HL-60/S4 (cell line): ENCODE measurements around the gene MFSD2B.
"Not testable (repeated sequence)": the region's sequence is repeated elsewhere in the genome, so short reads cannot be mapped to it uniquely, and the experiment has no call there.

ENCODE experiments used
- in situ Hi-C: fragments of 300-500 bp; cut with MboI; formaldehyde crosslinking; loops from 2 replicates; pipeline ENCODE4 v1.14.3; 2022; ENCODE audit warnings: low sequenced_read_pairs

The MFSD2B gene

DNA sequence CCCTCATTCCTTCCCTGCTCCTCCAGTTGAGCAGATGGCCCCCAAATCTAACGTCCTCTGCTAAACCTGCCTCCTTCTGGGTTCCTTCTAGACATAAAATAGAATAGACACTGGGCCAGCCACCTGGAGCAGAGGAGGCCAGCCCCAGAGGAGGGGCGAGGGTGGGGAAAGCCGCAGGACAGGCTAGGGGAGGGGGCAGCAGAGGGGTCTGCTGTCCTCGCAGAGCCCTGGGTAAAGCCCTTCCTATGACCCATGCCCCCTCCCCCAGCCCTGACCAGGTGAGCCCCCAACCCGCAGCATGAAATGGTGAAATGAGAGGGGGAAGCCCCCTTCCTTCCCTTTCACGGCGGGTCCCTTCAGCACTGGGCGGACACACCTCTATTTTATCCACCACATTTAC is 7.8 kb downstream of the MFSD2B start:
- in situ Hi-C loops: no loop called here

GRCh38 chr2:24018241-24018640 is 8.4 kb downstream of the MFSD2B start:
- in situ Hi-C loops: no loop called here

GRCh38 chr2:24019729-24020128 is 9.8 kb downstream of the MFSD2B start:
- in situ Hi-C loops: no loop called here

- in situ Hi-C loops: no loop called here
Measured at GRCh38 chr2:24020244-24020643, 10.4 kb downstream of the MFSD2B start.

DNA sequence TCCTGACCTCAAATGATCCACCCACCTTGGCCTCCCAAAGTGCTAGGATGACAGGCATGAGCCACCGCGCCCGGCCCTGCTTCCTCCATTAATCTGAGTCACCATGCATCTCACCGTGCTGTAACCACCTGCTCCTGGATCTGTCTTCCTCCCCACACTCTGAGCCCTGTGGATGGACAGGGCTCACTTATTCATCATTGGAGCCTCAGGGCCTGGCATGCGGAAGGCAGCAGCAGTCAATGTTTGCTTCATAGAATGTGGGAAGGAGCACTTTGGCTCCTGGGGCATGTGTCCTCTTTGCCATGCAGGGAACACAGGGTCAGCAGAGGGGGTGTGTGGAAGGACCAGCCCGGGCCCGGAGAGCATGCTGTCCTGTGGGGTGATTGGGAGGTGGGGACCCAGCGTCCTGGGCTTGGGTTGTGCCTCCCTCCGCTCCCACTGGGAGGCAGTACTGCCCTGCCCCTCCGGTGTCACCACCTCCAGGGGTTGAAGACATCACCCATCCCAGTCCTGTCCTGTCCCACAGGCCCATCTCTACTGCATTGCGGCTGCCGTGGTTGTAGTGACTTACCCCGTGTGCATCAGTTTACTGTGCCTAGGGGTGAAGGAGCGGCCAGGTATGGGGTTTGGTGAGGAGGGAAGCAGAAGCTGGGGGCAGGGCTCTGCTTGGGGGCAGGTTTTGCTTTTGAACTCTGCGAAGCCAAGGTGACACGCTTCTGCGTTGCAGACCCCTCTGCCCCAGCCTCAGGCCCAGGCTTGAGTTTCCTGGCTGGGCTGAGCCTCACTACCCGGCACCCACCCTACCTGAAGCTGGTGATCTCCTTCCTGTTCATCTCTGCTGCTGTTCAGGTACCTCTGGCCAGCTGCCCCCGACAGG is 11.5 kb downstream of the MFSD2B start:
- in situ Hi-C loops: no loop called here

GRCh38 chr2:24022324-24022974 is 12.6 kb downstream of the MFSD2B start:
- in situ Hi-C loops: no loop called here

GRCh38 chr2:24022975-24023575 is 13.2 kb downstream of the MFSD2B start:
- in situ Hi-C loops: no loop called here

DNA sequence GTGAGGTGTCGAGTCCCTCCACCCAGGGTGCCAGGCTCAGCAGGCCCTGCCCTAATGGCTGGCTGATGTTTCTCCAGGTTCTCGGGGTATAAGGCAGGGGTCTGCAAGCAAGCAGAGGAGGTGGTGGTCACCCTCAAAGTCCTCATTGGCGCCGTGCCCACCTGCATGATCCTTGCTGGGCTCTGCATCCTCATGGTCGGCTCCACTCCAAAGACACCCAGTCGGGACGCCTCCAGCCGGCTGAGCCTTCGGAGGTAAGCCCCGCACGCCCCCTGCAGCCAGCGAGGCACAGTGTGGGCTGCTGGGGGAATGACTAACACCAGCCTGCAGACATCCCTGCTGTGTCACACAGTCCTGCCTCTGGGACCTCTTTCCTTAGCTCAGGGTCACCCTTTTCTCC is 14.1 kb downstream of the MFSD2B start:
- in situ Hi-C loops: no loop called here

DNA sequence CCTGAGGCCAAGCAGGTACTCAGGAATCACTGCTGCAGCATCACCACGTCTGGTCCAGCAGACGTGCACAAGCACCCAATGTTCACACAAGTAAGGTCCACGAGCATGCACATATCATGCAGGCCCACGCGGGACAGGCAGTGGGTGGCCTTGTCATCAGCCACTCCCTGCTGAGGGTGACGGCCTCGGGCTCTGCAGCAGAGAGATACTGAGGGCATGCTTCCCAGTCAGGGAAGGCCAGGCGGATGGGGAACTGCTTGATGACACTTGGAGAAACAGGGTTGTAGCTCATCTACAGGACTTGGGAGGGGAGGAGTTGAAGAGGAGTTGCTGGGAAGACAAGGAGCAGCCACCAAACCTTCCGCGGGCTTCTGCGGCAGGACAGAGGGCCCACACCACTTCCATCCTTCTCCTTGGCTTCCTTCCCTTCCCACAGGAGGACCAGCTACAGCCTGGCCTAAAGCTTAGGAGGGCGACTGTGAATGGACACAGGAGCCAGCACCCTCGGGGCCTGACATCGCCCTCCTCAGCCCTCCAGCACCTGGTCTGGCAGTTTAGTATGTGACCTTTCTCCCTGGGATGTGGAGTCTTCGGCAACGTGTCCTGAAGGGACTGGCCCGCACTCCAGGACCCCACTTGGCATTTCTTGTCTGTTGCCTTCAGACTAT is 15.2 kb downstream of the MFSD2B start:
- in situ Hi-C loops: no loop called here

GRCh38 chr2:24026233-24026632 is 16.3 kb downstream of the MFSD2B start:
- in situ Hi-C loops: no loop called here

GRCh38 chr2:24038786-24039499 is 29.1 kb downstream of the MFSD2B start:
- in situ Hi-C loops: no loop called here

DNA sequence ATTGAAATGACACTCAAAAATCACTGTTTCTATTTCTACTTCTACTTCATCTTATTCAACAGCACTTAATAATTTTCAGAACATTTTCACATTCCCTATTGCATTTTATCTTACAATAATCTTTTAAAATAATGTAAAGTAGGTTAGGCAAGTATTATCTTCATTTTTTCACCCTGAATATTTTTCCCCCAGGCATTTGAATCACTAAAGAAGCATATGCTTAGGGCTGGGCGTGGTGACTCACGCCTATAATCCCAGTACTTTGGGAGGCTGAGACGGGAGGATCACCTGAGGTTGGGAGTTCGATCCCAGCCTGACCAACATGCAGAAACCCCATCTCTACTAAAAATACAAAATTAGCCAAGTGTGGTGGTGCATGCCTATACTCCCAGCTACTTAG is 30.6 kb downstream of the MFSD2B start:
- in situ Hi-C loops: no loop called here

DNA sequence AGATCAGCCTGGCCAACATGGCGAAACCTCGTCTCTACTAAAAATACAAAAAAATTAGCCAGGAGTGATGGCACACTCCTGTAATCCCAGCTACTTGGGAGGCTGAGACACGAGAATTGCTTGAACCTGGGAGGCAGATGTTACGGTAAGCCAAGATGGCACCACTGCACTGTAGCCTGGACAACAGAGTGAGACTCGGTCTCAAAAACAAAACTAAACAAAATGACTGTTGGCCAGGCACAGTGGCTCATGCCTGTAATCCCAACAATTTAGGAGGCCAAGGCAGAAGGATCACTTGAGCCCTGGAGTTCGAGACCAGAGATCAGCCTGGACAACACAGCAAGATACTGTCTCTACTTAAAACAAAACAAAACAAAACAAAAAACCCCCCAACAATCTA is 33.2 kb downstream of the MFSD2B start:
- in situ Hi-C loops: not testable (repeated sequence)

- in situ Hi-C loops: no loop called here
Measured at GRCh38 chr2:24045511-24046508, 35.9 kb downstream of the MFSD2B start.

- in situ Hi-C loops: no loop called here
Measured at GRCh38 chr2:24046599-24046929, 36.7 kb downstream of the MFSD2B start.

DNA sequence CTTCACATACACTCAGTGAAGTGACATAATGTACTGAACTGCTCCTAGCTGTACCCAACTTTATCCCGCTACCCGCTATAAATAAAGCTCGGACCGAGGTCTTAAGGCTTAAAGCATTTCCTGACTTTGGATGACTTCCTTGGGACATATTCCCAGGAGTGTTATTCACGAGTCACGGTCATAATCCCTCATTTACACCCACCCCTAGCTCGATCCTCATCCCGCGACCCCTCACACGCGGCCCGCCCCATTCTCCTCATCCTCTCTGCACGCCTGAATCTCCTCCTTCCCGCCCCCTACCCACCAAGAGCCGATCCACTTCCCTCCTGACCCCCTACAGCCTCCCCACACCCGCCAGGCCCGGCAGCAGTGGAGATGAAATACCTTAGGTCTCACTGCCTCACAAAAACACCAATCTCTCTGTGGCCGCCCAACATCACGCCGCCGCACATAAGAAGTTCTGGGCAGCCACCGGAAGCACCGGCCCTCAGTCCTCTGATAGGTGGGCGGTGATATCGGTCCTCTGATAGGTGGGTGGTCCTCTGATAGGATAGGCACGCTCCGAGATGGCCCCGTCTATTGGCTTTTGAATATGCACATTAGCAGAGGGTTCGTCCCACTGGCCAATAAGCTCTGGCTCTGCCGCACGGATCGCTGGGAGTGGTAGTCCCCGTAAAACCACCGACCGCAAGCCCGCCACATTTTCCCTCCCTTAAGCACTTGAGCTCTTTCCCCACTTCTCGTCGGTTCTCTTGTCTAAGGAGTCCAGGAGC is 37.2 kb downstream of the MFSD2B start, which contains the start of gene WDCP:
Gene WDCP, minus strand, starts transcription at position 462 of the 773 bp plus-strand sequence. CDS start 7,897 bp downstream, outside the sequence.
- in situ Hi-C loops: no loop called here

DNA sequence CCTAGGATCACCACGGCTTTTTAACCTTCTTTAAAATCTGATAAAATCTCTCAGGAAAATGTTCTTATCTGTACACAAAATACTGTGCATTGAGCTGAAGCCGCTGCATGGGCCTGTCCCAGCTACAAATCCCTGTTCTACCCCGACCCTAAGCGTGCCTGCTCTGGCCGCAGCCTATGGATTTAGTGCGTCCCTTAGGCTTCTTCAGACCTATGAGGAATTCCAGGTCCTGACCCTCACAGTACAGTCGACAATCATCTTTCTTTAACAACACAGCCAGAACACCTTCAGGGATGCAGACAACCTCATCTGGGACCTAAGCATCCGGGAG is 37.8 kb downstream of the MFSD2B start:
- in situ Hi-C loops: no loop called here

DNA sequence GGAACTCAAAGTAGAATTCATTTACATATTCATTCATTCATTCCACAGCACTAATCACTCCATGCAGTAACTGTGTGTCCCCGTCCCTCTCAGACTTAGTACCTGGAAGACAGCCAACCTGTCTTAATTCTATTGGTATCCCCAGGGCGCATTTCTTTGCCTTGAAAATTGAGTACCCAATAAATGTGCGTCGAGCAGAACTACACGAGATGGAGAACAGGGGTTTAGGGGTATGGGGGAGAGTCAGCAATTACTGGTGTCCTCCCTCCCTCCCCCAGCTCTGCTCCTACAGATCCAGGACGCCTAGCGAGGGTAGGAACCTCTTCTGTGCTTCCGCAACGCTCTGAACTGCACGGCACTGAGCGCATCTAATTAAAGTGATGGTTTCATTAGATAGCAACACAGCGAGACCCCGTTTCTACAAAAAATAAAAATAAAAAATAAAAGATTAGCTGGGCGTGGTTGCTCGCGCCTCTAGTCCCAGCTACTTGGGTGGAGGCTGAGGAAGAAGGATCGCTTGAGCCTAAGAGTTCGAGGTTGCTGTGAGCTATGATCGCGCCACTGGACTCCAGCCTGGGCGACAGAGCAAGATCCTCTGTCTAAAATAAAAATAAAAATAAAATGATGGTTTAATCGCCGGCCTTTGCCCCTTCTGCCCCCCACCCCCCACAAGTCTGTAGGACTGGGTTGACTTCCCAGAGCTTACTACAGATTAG is 39.0 kb downstream of the MFSD2B start:
- in situ Hi-C loops: no loop called here
